HG02973 (cell line): ENCODE results near the gene COX6B2.

Source experiments
- ATAC-seq: cut with Tn5 transposase; IDR thresholded peaks from one replicate; pipeline ENCODE4 v1.9.1; 2021; ENCODE audit warnings: moderate library complexity; ENCODE audit not compliant: unreplicated experiment

COX6B2 gene

DNA sequence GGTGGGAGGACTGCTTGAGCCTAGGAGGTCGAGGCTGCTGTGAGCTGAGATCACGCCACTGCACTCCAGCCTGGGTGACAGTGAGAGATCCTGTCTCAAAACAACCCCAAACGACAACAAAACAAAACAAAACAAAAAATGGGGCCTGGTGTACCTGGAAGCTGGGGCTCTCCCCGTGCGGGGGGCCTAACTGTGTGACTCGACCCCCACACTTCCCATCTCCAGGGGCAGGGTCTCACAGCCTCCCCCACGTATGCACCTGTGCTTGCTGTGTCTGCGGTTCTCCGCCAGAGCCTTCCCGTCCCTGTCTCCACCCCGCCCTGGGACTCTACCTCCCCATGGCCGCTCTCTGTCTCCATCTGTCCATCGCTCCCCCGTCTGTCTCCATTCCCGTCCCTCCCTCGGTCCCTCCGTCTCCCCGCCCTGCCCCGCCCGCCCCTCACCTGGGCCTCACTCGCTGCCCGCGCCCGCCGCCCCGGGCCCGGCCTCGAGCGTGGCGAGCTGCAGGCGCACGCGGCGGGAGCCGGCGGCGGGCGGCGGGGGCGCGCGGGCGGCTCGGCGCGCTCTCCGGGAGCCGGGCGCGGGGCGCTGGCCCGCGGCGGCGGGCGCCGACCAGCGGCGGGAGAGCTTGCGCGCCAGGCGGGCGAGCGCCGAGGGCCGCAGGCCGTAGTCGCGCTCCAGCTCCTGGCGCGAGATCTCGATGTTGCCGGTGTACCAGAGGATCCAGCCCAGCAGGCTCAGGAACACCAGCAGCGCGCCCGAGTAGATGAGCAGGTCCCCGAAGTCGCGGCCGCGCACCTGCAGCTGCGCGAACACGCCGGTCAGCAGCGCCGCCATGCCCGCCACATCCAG, 29.0 kb upstream of the COX6B2 start:
- ATAC-seq = no peak

DNA sequence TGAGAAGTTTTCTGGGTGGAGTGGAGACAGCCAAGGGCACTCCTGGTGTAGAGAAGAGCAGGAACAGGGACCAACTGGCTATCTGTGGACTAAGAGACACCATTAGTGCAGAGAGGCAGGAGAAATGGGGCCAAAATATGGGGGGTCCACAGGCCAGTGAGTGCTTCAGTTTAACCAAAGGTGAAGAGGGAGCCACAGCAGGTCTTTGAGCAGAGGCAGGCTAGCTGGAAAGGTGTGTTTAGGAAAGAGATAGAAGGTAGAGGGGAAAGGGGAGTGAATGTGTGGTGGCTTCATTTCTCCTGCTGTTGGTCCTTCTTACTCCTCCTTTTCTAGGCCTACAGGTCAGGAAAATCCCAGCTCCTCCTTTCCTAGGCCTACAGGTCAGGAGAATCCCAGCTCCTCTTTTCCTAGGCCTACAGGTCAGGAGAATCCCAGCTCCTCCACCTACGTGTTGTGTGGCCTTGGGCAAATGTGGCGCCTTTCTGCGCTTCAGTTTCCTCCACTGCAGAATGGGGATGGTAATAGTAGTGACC, 28.1 kb upstream of the COX6B2 start:
- ATAC-seq = no peak

DNA sequence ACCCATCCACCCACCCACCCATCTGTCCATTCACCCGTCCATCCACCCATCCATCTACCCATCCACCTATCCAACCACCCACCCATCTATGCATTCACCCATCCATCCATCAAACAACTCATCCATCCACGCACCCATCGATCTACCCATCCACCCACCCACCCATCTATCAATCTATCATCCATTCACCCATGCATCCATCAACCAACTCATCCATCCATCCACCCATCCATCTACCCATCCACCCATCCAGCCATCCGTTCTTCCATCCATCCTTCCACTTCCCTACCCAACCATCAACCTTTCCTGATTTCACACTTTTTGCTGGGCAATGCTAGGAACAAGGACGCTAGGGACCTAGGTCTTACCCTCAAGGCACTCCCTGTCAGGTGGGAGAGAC, 27.5 kb upstream of the COX6B2 start:
- ATAC-seq = no peak

DNA sequence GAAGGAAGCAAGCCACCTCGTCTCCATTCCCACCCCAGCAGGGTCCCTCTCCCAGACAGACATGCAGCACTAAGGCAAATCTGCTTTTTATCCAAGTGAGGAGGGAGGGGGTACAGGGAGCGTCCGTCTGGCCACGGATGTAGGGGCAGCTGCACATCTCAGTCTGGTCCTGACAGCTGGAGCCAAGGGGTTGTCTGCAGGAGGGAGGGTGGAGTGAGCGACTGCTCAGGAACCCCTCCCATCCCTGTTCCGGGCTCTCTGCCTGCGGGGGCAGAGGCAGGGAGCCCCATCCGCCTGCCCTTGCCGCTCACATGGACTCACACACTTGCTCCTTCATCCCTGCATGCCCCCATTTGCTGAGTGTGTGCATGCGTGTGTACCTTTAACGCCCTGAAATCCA, 24.7 kb upstream of the COX6B2 start:
- no peak for ATAC-seq

DNA sequence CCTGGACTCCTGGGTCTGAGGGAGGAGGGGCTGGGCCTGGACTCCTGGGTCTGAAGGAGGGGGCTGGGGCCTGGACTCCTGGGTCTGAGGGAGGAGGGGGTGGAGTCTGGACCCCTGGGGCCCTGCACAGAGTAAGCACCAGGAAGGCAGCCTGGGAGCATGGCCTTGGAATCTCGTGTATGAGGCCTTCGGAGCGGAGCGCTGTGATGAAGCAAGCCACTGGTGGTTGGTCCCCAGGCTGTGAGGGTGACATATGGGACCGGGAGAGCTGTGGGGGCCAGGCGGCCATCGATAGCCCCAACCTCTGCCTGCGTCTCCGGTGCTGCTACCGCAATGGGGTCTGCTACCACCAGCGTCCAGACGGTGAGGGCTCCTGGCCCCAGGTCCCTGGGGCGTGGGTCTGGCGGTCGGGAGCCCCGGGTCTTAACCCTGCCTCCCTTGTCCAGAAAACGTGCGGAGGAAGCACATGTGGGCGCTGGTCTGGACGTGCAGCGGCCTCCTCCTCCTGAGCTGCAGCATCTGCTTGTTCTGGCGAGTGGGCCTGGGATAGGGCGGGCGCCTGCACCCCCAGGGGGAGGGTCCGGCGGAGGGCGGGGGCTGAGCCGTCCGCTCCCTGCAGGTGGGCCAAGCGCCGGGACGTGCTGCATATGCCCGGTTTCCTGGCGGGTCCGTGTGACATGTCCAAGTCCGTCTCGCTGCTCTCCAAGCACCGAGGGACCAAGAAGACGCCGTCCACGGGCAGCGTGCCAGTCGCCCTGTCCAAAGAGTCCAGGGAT, 23.0 kb upstream of the COX6B2 start:
- no peak for ATAC-seq

DNA sequence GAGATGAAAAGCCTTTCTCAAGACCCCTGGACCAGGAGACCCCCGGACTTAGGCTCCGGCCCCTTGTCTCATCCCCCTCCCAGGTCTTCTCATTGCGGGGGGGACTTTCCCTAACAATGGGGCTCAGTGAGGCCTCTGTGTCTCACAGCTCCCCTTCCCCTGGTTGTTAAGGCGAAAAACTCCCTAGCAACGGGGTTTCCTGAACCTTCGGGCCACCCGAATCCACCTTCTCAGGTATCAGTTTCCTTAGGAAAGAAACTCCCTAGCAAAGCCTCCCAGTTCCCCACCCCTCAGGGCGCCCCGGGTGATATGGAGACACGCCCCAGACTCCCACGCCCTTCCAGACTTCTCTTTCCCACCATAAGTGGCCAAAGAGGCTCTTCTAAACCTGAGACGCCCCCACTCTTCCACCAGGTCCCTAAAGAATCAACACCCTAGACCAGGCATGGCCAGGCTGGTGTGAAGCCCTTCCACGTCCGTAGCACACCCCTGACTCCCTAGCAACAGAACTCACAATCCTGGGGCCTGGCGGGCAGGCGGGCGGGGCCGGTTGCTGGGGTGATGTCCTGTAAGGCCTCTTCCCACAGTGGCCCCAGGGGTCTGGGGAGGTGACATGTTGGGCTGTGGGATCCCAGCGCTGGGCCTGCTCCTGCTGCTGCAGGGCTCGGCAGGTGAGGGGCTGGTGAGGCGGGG, 21.9 kb upstream of the COX6B2 start, which contains the start of gene TMEM190:
Gene TMEM190, plus strand, starts transcription at position 586 of the 693 bp plus-strand sequence. Its CDS starts 28 bp downstream, at position 614.
- ATAC-seq = no peak

DNA sequence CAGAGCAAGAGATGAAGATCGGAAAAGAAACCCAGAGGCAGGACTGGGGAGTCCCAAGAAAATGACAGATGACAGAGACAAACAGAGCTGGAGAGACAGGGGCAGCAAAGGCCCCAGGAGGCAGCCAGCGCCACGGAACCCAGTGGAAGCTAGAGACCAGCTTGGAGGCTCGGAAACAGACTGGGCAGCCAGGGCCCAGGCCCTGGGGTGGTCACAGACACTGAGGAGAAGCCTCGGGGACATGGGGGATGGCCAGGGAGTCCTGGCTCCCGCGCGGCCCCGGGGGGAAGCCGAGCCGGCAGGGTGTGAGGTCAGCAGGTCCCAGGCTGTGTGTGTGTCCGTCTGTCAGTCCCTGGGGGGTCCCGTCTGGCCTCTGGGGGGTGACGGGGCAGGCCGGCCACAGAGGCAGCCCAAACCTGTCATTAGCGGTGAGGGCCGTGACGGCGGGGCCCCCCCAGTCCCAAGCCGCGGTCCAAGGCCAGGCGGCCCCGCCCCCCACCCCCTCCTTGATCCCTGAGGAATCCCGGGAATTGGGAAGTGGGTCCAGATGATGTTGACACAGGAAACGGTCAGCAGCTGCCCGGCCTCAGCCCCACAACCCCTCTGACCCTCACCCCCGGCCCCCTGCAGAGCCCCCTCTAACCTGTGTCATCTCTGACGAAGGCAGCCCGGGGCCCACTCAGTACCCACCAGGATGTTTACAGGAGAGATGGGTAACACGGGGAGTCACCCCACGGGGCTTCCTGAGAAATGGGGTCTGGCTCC, 19.7 kb upstream of the COX6B2 start:
- no peak for ATAC-seq

DNA sequence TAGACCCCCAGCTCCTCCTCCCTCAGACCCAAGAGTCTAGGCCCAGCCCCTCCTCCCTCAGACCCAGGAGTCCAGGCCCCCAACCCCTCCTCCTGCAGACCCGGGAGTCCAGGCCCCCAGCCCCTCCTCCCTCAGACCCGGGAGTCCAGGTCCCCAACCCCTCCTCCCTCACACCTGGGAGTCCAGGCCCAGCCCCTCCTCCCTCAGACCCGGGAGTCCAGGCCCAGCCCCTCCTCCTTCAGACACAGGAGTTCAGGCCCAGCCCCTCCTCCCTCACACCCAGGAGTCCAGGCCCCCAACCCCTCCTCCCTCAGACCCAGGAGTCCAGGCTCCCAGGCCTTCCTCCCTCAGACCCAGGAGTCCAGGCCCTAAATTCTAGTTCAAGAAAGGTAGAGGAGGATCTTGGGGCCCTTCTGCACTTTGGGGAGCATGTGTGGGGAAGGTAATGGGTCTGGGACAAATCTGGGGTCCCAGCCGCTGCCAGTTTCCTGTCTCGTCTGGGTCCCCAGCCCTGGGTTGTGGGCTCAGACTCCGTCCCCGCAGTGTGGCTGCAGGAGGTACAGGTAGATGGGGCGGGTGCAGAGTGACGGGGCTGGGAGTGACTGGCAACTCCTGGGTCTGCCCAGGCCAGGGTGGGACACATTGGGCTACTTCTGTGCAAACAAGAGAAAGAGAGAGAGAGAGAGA, 18.9 kb upstream of the COX6B2 start:
- no peak for ATAC-seq

DNA sequence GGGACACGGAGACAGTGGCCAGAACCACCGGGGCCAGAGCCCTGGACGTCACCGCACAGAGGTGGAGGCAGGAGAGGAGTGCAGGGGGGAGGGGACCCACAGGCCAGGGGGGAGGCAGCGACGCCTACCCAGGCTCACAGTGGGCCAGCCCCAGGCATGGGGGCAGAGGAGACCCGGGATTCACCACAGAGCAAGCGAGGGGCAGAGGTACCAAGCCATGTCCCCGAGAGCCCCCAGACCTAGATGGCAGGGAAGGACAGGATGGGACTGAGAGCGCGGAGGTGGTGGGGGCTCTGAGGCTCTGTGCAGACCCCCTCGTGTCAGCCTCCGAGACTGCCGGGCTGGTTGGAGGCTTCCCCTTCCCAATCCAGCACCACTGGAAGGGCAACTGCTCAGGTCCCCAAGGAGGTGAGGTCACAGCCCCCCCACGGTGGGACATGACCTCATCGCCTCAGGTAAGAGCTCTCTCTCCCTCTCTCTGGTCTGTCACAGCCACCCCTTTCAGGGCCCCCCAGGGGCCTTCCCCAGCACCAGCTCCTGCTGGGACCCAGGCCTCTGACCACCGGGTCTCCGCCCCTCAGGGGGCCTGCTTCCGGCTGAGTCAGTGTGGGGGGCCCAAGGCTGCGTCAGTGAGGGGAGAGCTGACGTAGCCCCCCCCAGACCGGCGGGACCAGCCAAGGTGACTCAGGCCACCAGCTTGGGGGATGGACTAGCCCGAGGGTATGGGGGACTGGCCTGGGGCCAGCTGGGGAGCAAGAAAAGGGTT, 18.0 kb upstream of the COX6B2 start:
- ATAC-seq = no peak

DNA sequence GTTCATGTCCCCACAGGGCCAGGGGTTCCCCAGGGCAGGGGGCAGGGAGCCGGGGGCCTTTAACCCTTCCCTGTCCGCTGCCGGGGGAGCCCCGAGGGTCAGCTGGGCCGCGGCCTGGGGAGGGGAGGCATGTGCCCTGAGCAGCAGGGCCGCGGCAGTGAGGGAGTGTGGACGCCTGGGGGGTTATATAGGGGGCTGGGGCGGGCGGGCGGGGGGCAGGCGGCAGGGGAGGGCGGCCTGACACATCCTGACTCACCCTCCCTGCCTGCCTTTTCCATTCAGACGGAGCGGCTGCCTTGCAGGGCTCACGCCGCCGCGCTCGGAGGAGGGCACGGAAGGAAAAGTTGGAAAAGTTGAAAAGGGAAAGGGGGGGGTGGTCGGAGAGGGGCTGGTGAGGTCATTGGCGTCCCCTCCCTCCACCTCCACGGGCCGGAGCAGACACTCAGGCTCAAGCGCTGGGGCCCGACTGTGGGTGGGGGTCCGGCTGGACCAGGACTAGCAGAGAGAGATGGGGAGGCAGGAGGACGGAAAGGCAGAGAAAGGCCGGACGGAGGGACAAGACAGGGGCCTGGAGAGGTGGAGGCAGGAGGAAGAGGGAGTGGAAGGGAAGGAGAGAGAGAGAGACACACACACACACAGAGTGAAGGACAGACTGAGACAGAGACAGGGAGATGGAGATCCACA, 15.9 kb upstream of the COX6B2 start, which contains the start of gene IL11:
Gene IL11, minus strand, starts transcription at position 159 of the 684 bp plus-strand sequence. Its CDS starts 153 bp downstream, at position 6.
- no peak for ATAC-seq

DNA sequence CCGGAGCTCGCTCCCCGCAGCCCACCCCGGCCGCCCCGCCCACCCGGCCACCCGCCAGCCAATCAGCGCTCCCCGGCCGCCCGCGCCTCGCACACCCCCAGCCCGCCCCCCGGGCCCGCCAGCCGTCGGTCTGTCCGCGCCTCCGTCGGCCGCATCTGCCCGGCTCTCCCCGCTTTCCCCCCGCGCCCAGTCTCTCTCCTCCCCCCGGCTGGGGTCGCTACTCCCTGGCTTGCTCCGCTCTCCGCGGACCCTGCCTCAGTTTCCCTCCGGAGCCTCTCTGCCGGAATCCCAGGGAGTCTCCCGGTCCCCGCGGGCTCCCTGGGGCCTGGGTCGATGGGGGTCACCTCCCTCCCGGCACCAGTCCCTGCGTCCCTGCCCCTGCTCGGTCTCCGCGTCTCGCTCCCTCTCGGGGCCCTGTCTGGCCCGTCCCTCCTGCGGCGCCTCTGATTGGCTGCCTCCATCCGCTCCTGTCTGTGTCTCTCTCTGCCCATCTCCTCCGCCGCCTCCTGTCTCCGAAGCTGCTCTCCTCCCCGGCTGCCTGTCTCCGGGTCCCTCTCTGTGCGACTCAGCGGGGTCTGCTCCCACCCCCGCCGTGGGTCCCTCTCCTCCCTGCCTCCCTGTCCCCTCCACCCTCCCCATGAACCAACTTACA, 15.3 kb upstream of the COX6B2 start:
- ATAC-seq = no peak

DNA sequence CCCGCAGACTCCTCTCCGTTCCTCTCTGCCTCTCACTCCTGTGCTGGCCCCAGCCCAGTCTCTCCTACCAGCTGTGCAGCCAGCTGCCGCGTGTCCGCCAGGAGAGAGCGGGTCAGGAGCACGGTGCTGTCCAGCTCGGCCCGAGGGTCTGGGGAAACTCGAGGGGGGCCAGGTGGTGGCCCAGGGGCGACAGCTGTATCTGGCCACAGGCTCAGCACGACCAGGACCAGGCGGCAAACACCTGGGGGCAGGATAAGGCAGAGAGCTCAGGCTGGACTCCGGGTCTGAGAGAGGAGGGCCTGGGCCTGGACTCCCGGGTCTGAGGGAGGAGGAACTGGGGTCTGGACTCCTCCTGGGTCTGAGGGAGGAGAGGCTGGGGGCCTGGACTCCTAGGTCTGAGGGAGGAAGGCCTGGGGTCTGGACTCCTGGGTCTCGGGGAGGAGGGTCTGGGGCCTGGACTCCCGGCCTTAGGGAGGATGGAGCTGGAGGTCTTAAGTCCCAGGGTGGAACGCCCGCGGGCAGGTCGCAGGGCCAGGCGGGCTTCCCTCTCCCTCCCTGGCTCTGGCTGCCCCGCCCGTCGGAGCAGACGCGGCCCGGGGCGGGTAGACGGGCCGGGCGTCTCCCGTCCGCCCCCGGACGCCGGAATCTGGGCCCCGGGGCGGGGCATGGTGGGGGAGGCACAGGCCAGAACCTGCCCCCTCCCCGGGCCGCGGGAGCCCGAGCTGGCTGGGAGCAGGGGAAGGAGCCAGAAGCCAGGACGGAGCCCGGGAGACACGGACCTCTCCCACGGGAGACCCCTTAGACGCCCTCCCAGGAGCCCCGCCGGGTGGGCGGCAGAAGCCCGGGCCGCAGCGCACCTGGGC, 14.4 kb upstream of the COX6B2 start:
- no peak for ATAC-seq

DNA sequence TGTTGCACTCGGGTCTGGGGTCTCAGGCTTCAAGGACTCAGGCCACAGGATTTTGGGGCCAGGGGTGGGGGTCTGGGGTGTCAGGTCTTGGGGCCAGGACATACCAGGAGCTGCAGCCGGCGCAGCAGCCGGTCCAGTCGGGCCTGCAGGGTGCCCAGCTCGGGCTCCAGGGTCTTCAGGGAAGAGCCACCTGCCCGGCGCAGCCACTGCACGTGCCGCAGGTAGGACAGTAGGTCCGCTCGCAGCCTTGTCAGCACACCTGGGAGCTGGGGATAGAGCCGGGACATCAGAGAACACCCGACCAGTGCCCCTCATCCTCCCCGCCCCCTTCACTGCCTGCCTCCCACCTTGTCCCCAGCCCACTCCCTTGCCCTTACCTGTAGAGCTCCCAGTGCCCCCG, 13.6 kb upstream of the COX6B2 start:
- ATAC-seq = no peak

DNA sequence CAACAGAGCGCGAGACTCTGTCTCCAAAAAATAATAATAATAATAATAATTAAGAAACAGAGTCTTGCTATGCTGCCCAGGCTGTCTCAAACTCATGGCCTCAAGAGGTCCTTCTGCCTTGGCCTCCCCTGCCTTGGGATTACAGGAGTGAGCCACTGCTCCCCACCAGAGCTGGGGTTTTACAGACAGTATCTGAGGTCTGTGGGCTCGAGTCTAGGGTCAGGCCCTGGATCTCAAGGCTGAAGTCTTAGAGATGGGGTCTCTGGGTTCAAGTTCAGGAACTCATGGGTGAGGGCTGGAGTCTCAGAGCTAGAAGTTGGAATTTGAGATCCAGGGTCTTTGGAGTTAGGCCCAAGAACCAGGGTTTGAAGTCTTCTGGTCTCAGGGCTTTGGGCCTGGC, 12.3 kb upstream of the COX6B2 start:
- no peak for ATAC-seq

DNA sequence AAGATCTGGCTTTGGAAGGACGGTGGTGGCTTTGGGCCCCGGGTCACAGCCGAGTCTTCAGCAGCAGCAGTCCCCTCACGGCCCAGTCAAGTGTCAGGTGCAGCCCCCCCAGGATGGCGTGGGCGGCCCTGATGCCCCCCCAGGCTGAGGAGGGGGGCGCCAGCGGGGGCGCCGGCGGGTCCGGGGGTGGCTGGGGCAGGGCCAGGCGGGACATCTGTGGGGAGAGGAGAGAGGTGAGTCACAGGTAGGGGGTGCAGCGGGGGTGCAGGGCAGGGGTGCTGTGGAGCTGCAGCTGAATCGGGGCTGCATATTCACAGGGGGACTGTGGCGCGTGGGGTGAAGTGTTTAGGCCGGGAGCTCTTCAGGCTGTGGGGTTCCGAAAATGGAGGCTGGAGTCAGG, 11.4 kb upstream of the COX6B2 start:
- no peak for ATAC-seq

DNA sequence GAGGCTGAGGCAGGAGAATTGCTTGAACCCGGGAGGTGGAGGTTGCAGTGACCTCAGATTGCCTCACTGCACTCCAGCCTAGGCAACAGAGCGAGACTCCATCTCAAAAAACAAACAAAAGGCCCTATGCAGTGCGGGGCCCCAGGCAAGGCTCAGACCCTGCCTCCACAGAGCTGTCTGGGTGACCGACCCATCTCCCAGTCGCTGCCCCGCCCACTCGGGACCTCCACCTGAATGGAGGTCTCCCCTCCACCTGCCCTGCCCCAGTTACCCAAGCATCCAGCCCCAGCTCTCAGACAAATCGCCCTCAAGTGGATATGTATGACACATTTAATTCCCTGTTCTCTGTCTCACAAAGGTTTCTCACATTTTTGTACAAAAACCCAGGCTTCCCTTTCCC, 10.7 kb upstream of the COX6B2 start:
- ATAC-seq = no peak
